ENCODE results near the gene TPSG1.

GRCh38 chr16:1245452-1246020 lies 20.5 kb upstream of the TPSG1 start:
- TF ChIP-seq, protein P1, sequence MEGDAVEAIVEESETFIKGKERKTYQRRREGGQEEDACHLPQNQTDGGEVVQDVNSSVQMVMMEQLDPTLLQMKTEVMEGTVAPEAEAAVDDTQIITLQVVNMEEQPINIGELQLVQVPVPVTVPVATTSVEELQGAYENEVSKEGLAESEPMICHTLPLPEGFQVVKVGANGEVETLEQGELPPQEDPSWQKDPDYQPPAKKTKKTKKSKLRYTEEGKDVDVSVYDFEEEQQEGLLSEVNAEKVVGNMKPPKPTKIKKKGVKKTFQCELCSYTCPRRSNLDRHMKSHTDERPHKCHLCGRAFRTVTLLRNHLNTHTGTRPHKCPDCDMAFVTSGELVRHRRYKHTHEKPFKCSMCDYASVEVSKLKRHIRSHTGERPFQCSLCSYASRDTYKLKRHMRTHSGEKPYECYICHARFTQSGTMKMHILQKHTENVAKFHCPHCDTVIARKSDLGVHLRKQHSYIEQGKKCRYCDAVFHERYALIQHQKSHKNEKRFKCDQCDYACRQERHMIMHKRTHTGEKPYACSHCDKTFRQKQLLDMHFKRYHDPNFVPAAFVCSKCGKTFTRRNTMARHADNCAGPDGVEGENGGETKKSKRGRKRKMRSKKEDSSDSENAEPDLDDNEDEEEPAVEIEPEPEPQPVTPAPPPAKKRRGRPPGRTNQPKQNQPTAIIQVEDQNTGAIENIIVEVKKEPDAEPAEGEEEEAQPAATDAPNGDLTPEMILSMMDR (IDR thresholded peaks at IDR 0.05): no peak
- TF ChIP-seq POLR2A (IDR thresholded peaks at IDR 0.05): no peak
